Activated CD8-positive, alpha-beta T cell treated with anti-CD3 and anti-CD28 coated beads, Interleukin-2, amount 10 ng/mL, durations not matched to agents 7 days and 5 days (primary cell): ENCODE measurements around the gene UCN3. TPM values are rescaled to one million over a fixed set of nuclear protein-coding genes. Genes with fewer than 3 reads are reported as not detected.
"Not testable (repeated sequence)": the region's sequence is repeated elsewhere in the genome, so short reads cannot be mapped to it uniquely, and the experiment has no call there.

Source experiments
- ATAC-seq: fragments of 150-1000 bp; cut with Tn5 transposase; one replicate; pipeline ENCODE4 v1.10.0; 2021; ENCODE audit warnings: moderate library complexity
- CTCF ChIA-PET: fragments of 350-600 bp; sonication (Branson Sonifier 250); formaldehyde crosslinking; loops from one replicate; lab custom pipeline; 2021; ENCODE audit warnings: antibody characterized with exemption; lab: Charles Lee
- POLR2A ChIA-PET: fragments of 350-600 bp; sonication (Branson Sonifier 250); formaldehyde crosslinking; loops from one replicate; lab custom pipeline; 2021; ENCODE audit warnings: antibody characterized with exemption; lab: Charles Lee
- DNase-seq: peaks from one replicate; pipeline ENCODE4 v3.0.0-alpha.2; 2020
- H3K27ac Mint-ChIP-seq: one replicate; pipeline ENCODE4 v1.8.0; 2021; ENCODE audit warnings: mild to moderate bottlenecking, mixed read lengths
- H3K27me3 Mint-ChIP-seq: one replicate; pipeline ENCODE4 v1.8.0; 2021; ENCODE audit warnings: low read depth, mixed read lengths
- H3K36me3 Mint-ChIP-seq: one replicate; pipeline ENCODE4 v1.8.0; 2021; ENCODE audit warnings: low read depth, mixed read lengths
- H3K4me1 Mint-ChIP-seq: one replicate; pipeline ENCODE4 v1.8.0; 2021; ENCODE audit warnings: low read depth, mixed read lengths
- H3K4me3 Mint-ChIP-seq: one replicate; pipeline ENCODE4 v1.8.0; 2021; ENCODE audit warnings: mild to moderate bottlenecking, mixed read lengths
- H3K9me3 Mint-ChIP-seq: one replicate; pipeline ENCODE4 v1.8.0; 2022; ENCODE audit warnings: mixed read lengths; ENCODE audit not compliant: insufficient read depth
- total RNA-seq, 2 experiments: library from RNA; stranded (reverse); gene quantifications; one replicate each; pipeline ENCODE4 v1.2.3, GENCODE V29; 2021

UCN3 gene
- total RNA-seq, 2 experiments from 2014 or later: not detected

- DNase-seq: no peak
- Mint-ChIP-seq H3K27ac (no peak overlapping the region), H3K36me3 (no peaks in the 10 kb centered on the region)
Observed at GRCh38 chr10:5370493-5371352, 6.0 kb downstream of the UCN3 start.

GRCh38 chr10:5373307-5373706 lies 8.5 kb downstream of the UCN3 start:
- ATAC-seq (no peak), DNase-seq (no peak)
- Mint-ChIP-seq H3K36me3 (no peaks in the 10 kb centered on the region), H3K4me1 (peaks cover 5% of the 10 kb centered on the region), H3K27me3 (no peaks in the 10 kb centered on the region), H3K9me3 (no peaks in the 10 kb centered on the region), H3K27ac (no peak overlapping the region), H3K4me3 (no peak overlapping the region)
- ChIA-PET CTCF (no interaction called here), POLR2A (no interaction called here)

More at GRCh38 chr10:5370493-5371352, 6.0 kb downstream of the UCN3 start:
- POLR2A ChIA-PET: no interaction called here
- CTCF ChIA-PET: no interaction called here
- H3K27me3 Mint-ChIP-seq: peaks cover 7% of the 10 kb centered on the region
- H3K9me3 Mint-ChIP-seq: no peaks in the 10 kb centered on the region
- no peaks in the 10 kb centered on the region for H3K4me1 Mint-ChIP-seq
- no peak overlapping the region for H3K4me3 Mint-ChIP-seq
- ATAC-seq: no peak

- Mint-ChIP-seq H3K4me3 (no peak overlapping the region), H3K36me3 (no peaks in the 10 kb centered on the region), H3K9me3 (no peaks in the 10 kb centered on the region), H3K27ac (no peak overlapping the region), H3K27me3 (no peaks in the 10 kb centered on the region), H3K4me1 (peaks cover 5% of the 10 kb centered on the region)
- ChIA-PET CTCF (no interaction called here), POLR2A (no interaction called here)
- DNase-seq (no peak), ATAC-seq (no peak)
Observed at GRCh38 chr10:5373891-5374611, 9.3 kb downstream of the UCN3 start.

- Mint-ChIP-seq H3K4me1 (peaks cover 5% of the 10 kb centered on the region), H3K4me3 (no peak overlapping the region), H3K27ac (no peak overlapping the region), H3K27me3 (peaks cover 5% of the 10 kb centered on the region), H3K9me3 (no peaks in the 10 kb centered on the region), H3K36me3 (no peaks in the 10 kb centered on the region)
- no peak for ATAC-seq
- no peak for DNase-seq
- ChIA-PET POLR2A (no interaction called here), CTCF (interaction anchor here (2.0 kb wide), 1 partner anchor 527 kb away, joined by 7 read pairs; no protein-coding TSS in a partner anchor)
Observed at GRCh38 chr10:5376450-5376849, 11.7 kb downstream of the UCN3 start.

GRCh38 chr10:5379202-5379601 lies 14.4 kb downstream of the UCN3 start:
- CTCF ChIA-PET: interaction anchor here (2.1 kb wide), 2 partner anchors 96 to 530 kb away, joined by 8 to 17 read pairs; no protein-coding TSS in a partner anchor
- H3K36me3 Mint-ChIP-seq: not testable (repeated sequence)

GRCh38 chr10:5380395-5380794 lies 15.6 kb downstream of the UCN3 start:
- H3K27ac Mint-ChIP-seq, ATAC-seq, H3K9me3 Mint-ChIP-seq, H3K36me3 Mint-ChIP-seq, H3K4me3 Mint-ChIP-seq, DNase-seq, H3K27me3 Mint-ChIP-seq, H3K4me1 Mint-ChIP-seq: not testable (repeated sequence)
- POLR2A ChIA-PET: interaction anchor here (0.6 kb wide), 1 partner anchor 98 kb away, joined by 3 read pairs; no protein-coding TSS in a partner anchor
- CTCF ChIA-PET: interaction anchor here (2.1 kb wide), 2 partner anchors 97 to 531 kb away, joined by 8 to 17 read pairs; no protein-coding TSS in a partner anchor

More at GRCh38 chr10:5379202-5379601, 14.4 kb downstream of the UCN3 start:
- H3K4me3 Mint-ChIP-seq, H3K27ac Mint-ChIP-seq, H3K9me3 Mint-ChIP-seq, ATAC-seq, H3K27me3 Mint-ChIP-seq, H3K4me1 Mint-ChIP-seq, DNase-seq, POLR2A ChIA-PET: not testable (repeated sequence)

- DNase-seq (no peak), ATAC-seq (no peak)
- peaks cover 8% of the 10 kb centered on the region for H3K27me3 Mint-ChIP-seq
- no peak overlapping the region for H3K27ac Mint-ChIP-seq
- no peaks in the 10 kb centered on the region for H3K9me3 Mint-ChIP-seq
- ChIA-PET CTCF (no interaction called here), POLR2A (no interaction called here)
- no peak overlapping the region for H3K4me3 Mint-ChIP-seq
- H3K36me3 Mint-ChIP-seq: no peaks in the 10 kb centered on the region
- H3K4me1 Mint-ChIP-seq: peaks cover 5% of the 10 kb centered on the region
Observed at GRCh38 chr10:5381187-5381586, 16.4 kb downstream of the UCN3 start.

GRCh38 chr10:5385224-5385623 lies 20.5 kb downstream of the UCN3 start:
- H3K27ac Mint-ChIP-seq: no peak overlapping the region
- CTCF ChIA-PET: no interaction called here

GRCh38 chr10:5387169-5387568 lies 22.4 kb downstream of the UCN3 start:
- Mint-ChIP-seq H3K27ac (no peak overlapping the region), H3K36me3 (peaks cover 6% of the 10 kb centered on the region), H3K9me3 (peaks cover 34% of the 10 kb centered on the region), H3K4me3 (no peak overlapping the region), H3K27me3 (peaks cover 3% of the 10 kb centered on the region), H3K4me1 (no peaks in the 10 kb centered on the region)
- ChIA-PET CTCF (interaction anchor here (0.9 to 1.9 kb wide), 2 partner anchors 236 to 537 kb away, joined by 3 to 5 read pairs; no protein-coding TSS in a partner anchor), POLR2A (no interaction called here)
- no peak for DNase-seq
- ATAC-seq: no peak

More at GRCh38 chr10:5385224-5385623, 20.5 kb downstream of the UCN3 start:
- no peak for DNase-seq
- Mint-ChIP-seq H3K9me3 (peaks cover 15% of the 10 kb centered on the region), H3K36me3 (no peaks in the 10 kb centered on the region), H3K4me3 (no peak overlapping the region), H3K27me3 (peaks cover 3% of the 10 kb centered on the region), H3K4me1 (no peaks in the 10 kb centered on the region)
- no peak for ATAC-seq
- POLR2A ChIA-PET: no interaction called here

GRCh38 chr10:5390607-5391205 lies 25.9 kb downstream of the UCN3 start:
- Mint-ChIP-seq H3K36me3 (peaks cover 6% of the 10 kb centered on the region), H3K4me3 (no peak overlapping the region), H3K27me3 (peaks cover 2% of the 10 kb centered on the region), H3K9me3 (peaks cover 38% of the 10 kb centered on the region), H3K4me1 (no peaks in the 10 kb centered on the region), H3K27ac (no peak overlapping the region)
- ChIA-PET CTCF (interaction anchor here (0.8 to 1.4 kb wide), 2 partner anchors 23 to 540 kb away, joined by 3 to 4 read pairs; no protein-coding TSS in a partner anchor), POLR2A (no interaction called here)
- ATAC-seq (no peak), DNase-seq (no peak)

- ChIA-PET POLR2A (no interaction called here), CTCF (interaction anchor here (1.0 kb wide), 1 partner anchor 42 kb away, joined by 3 read pairs; no protein-coding TSS in a partner anchor)
- Mint-ChIP-seq H3K27ac (no peak overlapping the region), H3K4me3 (no peak overlapping the region), H3K27me3 (peaks cover 2% of the 10 kb centered on the region), H3K9me3 (peaks cover 38% of the 10 kb centered on the region), H3K36me3 (peaks cover 6% of the 10 kb centered on the region), H3K4me1 (no peaks in the 10 kb centered on the region)
- DNase-seq (no peak), ATAC-seq (no peak)
Observed at GRCh38 chr10:5391790-5392189, 27.0 kb downstream of the UCN3 start.
